SKM-1 treated with dmso at 0.1 percent for 144 hours (cell line): Measurements from ENCODE around the gene MYO18A.

Experiments
- DNase-seq: peaks from one replicate; lab custom pipeline; 2025; ENCODE audit not compliant: unreplicated experiment; lab: John Stamatoyannopoulos, UW

The MYO18A gene

GRCh38 chr17:29127840-29128239 lies 52.4 kb downstream of the MYO18A start:
- DNase-seq, result no peak

DNA sequence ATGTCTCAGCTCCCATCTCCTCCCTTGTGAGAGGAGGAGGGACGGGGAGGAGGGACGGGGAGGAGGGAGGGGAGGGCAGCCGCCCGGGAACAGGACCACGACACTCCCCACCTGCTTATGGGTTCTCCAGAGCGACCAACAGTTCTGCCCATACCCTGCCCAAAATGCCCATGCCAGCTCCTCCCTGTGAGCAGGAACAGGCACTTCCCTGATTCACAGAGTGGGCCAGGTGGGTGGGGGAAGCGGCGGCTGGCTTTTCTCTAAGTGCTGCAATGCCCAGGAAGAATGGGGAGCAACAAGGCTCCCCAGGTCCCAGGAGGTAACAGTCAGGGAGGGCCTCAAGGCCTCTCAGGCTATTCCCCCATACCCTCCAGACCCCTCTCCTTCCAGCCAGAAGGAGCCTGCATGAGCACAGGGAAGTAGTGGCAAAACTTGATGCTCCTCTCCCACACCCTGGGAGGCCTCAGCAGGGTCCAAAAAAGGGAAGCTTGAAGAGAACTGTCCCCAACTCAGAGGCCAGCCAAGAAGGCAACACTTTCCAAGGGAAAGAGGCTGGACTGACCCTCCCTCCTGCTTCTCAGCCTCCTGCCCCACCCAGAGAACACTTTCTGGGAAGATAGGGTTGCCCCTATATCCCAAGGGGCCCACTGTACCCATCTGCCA lies 53.8 kb downstream of the MYO18A start:
- DNase-seq, result peak; percentile 62

GRCh38 chr17:29125651-29126050 lies 54.5 kb downstream of the MYO18A start:
- no peak for DNase-seq

GRCh38 chr17:29124925-29125273 lies 55.3 kb downstream of the MYO18A start:
- DNase-seq, result no peak

- peak; percentile 71 for DNase-seq
Observed at GRCh38 chr17:29124135-29124924, 55.9 kb downstream of the MYO18A start.

DNA sequence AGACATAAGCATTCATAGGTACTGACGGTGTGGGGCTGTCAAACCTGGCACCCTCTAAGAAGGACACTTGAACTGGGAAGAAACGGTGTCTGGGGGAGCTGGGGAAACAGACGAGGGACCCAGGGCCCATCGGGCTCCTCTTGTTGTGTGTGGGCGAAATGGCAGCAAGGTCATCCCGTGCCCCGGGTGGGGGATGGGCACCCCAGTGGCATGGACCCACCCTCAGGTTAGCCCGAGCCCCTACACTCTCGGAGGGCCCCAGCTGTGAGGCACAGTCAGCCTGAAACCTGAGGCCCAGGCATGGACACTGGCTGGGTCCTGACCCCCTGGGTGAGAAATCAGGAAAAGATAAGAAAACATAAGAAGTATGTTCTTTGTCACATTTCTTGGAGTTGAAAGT lies 57.1 kb downstream of the MYO18A start:
- DNase-seq, result no peak

- no peak for DNase-seq
Observed at GRCh38 chr17:29121442-29121841, 58.8 kb downstream of the MYO18A start.

DNA sequence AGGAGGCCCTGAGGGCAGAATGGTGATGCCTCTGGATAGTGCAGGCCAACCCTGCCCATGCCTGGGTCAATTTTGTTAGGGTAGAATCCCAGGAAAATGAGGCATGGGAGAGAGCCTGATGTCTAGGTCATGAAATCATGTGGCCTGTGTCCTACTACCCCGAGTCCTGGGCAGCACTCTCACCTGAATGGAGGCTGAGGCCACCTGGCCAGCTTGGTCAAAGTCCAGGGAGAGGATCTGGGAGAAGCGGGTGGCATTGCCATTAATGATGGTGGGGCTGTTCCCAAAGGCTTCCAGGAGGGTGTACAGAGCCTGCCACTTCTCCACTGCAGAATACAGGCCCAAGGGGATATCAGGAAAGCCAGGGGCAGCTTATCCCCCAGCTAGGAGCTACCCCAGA lies 59.8 kb downstream of the MYO18A start:
- DNase-seq, result no peak

DNA sequence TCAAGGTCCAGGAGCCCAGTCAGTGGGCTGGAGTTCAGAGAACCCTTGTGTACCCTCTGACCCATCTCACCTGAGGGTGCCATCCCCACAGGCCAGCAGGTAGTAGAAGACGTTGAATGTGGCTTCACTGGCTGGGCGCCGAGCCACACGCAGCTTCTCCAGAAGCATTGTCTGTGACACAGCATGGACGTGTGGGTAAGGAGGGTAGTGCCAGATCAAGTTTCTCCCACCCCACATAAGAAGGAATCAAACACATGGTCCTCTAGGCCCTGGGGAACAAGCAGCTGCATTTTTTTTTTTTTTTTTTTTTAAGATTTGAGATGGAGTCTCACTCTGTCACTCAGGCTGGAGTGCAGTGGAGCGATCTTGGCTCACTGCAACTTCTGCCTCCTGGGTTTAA lies 60.9 kb downstream of the MYO18A start:
- DNase-seq, result no peak

DNA sequence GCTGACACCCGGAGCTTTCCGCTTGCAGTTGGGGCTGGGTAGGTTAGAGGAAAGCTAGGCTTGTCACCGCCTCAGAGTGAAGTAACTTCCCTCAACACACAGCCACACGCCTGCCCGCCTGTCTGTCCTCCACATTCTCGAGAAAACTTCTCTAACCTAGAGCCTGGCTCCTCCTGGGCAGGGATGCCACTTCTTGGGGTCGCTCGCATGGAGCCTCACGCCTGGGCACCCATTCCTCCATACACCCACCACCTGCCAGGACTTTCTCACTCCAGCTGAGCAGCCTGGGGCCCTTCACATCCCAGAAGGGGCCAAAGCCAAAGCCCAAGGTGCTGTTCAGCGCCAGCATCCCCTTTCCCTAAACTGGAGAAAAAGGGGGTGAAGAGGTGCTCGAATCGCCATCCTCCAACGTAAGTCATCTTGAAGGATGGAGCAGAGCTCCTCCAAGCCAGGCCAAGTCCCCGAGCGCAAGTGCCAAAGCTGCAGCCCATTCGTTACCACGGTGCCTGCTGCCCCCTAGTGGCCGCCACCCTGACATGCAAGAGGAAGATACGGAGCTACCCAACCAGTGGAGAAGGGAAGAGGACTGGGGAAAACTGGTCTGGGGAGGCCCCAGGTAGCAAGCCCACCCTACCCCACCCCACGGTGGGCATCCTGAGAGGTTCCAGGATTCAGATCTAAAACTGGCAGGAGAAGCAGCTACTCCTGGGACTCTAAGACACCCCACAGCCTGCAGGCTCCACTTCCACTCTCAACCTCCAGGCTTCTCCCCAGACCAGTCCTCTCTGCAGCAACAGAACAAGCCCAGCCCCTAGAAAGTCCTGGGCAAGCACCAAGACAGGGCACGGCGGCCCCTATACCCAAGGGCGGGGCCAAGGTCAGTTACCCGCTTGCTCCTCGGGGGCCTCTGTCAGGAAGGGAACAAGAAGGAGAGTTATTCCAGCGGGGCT lies 63.1 kb downstream of the MYO18A start:
- DNase-seq, result peak; percentile 61

DNA sequence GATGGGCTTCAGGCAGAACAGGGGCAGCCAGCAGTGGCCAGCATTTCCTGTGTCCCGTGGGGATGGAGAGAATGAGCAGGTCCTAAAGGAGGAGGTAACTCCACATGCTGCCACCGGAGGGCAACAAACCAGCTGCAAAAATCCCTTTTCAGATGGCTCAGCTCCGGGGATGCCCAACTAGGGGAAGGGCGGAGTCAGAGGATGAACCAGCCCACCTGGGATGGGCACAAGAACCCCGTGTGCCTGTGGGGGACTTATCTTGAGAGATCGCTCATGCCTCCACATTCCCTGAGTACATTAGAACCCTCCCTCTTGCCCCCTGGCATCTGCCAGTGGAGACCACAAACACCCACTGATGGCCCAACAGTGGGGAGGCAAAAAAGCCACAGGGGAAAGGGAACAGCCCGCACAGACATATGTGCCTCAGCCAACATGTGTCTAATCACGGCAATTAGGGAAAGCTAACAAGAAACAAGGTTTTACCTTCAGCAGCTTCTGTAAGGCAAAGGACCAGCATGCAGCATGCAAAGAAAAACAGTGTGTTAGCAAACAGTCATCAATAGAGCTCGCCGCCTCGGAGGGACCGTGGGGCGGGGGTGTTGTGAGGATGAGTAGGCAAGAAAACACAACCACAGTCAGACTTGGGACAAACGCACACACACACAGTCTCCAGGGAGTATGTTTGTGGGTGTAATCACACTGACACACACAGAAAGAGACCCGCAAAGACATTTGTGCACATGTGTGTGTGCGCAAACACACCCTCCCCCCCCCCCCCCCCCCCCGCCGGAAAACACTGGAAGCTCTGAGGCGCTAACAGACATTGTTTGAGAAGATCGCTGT lies 64.0 kb downstream of the MYO18A start:
- DNase-seq, result peak; percentile 44

DNA sequence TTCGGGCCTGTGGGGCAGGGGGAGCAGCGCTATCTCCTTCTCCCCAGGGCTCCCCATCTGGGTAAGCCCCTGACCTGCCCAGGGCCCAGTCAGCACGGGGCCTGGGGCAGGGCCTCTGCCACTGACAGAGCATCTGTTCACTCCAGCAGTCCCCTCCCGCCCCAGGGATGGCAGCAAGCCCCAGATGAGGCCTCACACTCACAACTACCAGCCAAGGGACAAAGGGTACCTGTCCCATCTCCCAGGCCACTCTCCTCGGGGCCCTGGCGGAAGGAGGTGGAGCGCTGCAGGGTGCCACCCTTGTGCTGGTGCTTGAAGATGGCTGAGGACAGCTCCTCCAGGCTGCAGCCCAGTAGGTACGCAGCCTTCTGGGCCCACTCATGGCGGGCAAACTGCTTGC lies 64.8 kb downstream of the MYO18A start:
- DNase-seq, result no peak

GRCh38 chr17:29114141-29114540 lies 66.1 kb downstream of the MYO18A start:
- DNase-seq, result no peak

DNA sequence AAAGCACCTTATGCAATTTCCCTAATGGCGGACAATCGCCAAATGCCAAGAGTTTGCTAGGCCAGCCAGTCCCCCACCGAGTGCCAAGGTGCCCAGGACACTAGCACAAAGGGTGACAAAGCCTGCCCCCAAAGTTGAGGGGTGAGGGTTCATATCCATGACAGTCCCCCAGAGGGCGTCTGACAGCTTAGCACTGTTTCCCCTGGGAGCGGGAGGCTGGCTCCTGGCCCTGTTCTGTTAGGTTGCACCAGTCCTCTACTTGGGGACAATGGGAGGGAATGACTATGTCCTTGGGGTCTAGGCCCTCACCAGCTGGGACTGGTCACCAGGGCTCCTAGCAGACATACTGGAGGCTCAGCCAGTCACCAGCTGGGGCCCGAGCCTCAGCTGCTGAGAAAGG lies 66.9 kb downstream of the MYO18A start:
- DNase-seq, result no peak

GRCh38 chr17:29112771-29113295 lies 67.4 kb downstream of the MYO18A start:
- DNase-seq, result no peak

DNA sequence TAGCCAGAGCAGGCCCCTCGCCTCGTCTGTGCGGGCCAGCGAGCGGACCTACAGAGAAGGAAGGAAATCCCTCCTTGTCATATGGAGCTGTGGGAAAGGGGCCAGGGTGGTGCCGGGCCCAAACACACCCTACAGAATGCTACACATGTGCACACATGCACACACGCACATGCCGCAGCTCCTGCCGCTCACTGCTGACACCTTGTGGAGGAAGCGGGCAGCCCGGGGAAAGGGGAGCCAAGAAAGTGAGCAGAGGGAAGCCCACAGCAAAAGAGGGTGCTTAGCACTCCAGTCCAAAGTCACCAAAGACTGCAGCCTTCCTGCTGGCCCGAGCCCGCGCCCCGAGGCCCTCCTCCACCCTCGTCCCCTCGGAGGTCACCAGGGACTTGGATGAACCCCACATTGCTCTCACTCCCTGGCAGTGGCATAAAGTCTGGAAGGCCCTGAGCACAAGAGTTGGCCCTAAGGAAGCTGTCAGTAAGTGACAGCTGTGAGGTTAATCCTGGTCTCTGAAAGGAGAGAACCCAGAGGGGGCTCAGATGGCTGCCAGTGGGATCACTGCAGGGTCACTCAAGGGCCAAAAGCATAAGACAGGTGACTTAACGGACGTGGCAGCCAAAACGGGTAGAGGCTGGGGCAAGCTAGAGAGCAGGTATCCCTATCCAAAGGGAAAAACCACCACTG lies 68.2 kb downstream of the MYO18A start:
- peak; percentile 55 for DNase-seq

DNA sequence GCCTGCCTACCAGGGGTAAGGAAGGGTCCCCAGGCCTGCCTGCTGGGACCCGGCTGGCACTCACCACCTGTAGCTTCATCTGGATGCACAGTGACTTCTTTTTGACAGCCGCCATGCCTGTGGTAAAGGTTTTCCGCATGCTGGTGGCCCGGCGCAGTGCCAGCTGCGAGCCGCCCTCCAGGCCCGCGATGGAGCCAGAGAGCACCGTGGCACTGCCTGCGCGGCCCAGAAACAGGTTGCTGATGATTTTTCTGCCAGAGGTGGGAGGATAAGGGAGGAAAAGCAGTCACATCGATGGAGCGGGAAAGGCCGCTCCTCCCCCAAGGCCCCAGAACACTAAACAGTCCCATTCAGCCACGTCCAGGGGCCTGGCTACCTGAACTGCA lies 69.8 kb downstream of the MYO18A start:
- DNase-seq, result no peak

DNA sequence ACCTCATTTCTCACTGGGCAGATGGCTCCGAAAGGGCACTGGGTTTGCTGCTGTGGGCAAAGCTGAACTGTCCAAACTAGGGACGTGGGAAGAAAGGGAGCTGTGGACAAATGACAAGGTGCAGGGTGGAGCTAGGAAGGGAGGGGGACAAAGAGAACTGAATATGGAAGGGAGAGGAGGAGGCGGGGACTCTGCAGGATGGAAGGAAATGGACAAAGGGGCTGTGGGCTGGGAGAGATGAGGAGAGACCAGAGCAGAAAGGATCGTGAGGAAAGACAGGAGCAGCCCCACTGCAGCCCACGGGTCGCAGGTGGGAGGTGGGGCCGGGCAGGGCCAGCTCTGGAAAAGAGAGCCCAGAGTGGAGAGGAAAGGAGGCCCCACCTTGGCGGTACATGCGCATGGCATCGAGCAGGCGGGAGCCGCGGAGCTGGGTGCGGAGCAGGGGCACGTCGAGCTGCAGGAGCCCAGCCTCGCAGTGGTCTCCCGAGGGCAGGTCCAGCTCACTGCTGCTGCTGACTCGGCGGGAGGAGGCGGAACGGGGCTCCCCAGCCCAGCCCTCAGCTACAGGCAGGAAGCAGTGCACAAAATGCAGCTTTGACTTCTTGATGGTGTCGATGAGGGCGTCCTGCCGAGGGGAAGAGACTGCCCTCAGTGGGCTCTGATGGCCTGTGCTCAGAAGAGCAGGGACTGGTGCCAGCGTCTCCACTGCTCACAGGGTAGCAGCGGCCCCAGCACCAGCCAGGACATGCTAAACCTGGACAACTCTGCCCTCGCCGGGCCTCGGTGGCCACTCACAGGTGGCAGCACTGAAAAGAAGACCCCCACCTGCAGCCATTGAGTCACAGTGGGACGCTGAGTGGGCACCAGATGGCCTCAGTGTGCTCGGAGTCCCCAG lies 70.5 kb downstream of the MYO18A start:
- no peak for DNase-seq
